ENCODE measurements around the gene CELF1.

- TF ChIP-seq CTCF (IDR thresholded peaks at IDR 0.05; ENCODE audit: poor library complexity, severe bottlenecking) (no peak), EZH2 (IDR thresholded peaks at IDR 0.05; ENCODE audit: borderline replicate concordance, insufficient read depth, low read length, poor library complexity, severe bottlenecking) (no peak)
Observed at GRCh38 chr11:47487421-47487820, 65.5 kb downstream of the CELF1 start.

Measured in neural cell (in vitro differentiated cells).